OCI-LY3 (cell line): Measurements from ENCODE around the gene C4orf36.

ENCODE experiments used
- H2AFZ ChIP-seq: fragments of 200-600, 300-600 bp; shearing (Covaris generic); 2 replicates; pipeline ENCODE4 v1.6.0; 2014; ENCODE audit warnings: antibody characterized with exemption, low read depth, low read length
- H3K27ac ChIP-seq: fragments of 200-600, 300-600 bp; sonication (generic); 2 replicates; pipeline ENCODE4 v1.5.1; 2014; ENCODE audit warnings: mild to moderate bottlenecking, low read length, moderate library complexity, mixed read lengths
- H3K27me3 ChIP-seq: fragments of 200-600, 300-600 bp; sonication (generic); 2 replicates; pipeline ENCODE4 v1.6.1; 2014; ENCODE audit warnings: low read depth, low read length, mixed read lengths
- H3K36me3 ChIP-seq: fragments of 200-600, 300-600 bp; sonication (generic); replicated peaks from 2 replicates; pipeline ENCODE3; 2014; ENCODE audit warnings: low read depth, low read length, mixed read lengths
- H3K4me1 ChIP-seq: fragments of 300-600, 200-600 bp; sonication (generic); 2 replicates; pipeline ENCODE4 v1.6.1; 2014; ENCODE audit warnings: low read length, mixed read lengths
- H3K4me2 ChIP-seq: fragments of 200-600, 300-600 bp; sonication (generic); 2 replicates; pipeline ENCODE4 v1.6.1; 2014; ENCODE audit warnings: low read length, mixed read lengths
- H3K4me3 ChIP-seq: fragments of 300-600, 200-600 bp; sonication (generic); 2 replicates; pipeline ENCODE4 v1.5.1; 2014; ENCODE audit warnings: antibody characterized with exemption, mild to moderate bottlenecking, low read length, moderate library complexity
- H3K79me2 ChIP-seq: fragments of 300-600, 200-600 bp; shearing (Covaris generic); 2 replicates; pipeline ENCODE4 v1.6.1; 2014; ENCODE audit warnings: mild to moderate bottlenecking, low read length, mixed read lengths
- H3K9ac ChIP-seq: fragments of 300-600, 200-600 bp; shearing (Covaris generic); 2 replicates; pipeline ENCODE4 v1.6.0; 2014; ENCODE audit warnings: mild to moderate bottlenecking, low read length, moderate library complexity
- H3K9me3 ChIP-seq: fragments of 200-600, 300-600 bp; shearing (Covaris generic); 2 replicates; pipeline ENCODE4 v1.6.1; 2014; ENCODE audit warnings: low read length, mixed read lengths; ENCODE audit not compliant: insufficient read depth
- H4K20me1 ChIP-seq: fragments of 200-600, 300-600 bp; sonication (generic); 2 replicates; pipeline ENCODE4 v1.6.1; 2016; ENCODE audit warnings: low read length, mixed read lengths; ENCODE audit not compliant: insufficient read depth
- EZH2phosphoT487 ChIP-seq: fragments of 200-600 bp; shearing (Covaris generic); IDR thresholded peaks from 2 replicates; pipeline ENCODE4 v1.6.1; 2018; ENCODE audit warnings: antibody characterized with exemption, mixed run types, low read depth
- TF ChIP-seq, protein P1 (sequence below): fragments of 200-600, 300-600 bp; sonication (generic); IDR thresholded peaks from 2 replicates; pipeline ENCODE4 v1.5.1; 2014; ENCODE audit warnings: antibody characterized with exemption, low read length, low read depth

C4orf36 gene

DNA sequence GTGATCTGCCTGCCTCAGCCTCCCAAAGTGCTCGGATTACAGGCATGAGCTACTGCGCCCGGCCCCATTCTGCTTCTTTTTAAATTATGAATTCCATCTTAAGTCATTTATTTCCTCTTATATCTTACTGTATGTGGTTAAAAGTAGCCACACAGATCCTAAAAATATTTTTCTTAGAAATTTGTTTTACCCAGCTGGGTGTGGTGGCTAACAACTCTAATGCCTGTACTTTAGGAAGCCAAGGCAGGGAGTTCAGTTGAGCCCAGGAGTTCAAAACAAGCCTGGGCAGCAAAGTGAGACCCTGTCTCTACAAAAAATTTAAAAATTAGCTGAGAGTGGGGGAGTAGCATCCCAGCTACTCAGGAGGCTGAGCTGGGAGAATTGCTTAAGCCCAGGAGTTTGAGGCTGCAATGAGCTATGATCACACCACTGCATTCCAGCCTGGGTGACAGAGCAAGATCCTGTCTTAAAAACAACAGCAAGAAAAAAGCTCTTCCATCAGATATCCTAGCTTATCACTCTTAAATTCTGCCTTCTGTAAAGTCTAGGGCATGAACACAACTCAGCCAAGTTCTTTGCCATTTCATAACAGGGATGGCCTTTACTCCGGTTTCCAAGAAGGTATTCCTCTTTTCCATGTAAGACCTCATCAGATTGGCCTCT is 27.5 kb upstream of the C4orf36 start:
- Histone ChIP-seq H3K36me3 (no peaks in the 10 kb centered on the region), H3K4me2 (no peak overlapping the region), H4K20me1 (no peaks in the 10 kb centered on the region), H2AFZ (no peak overlapping the region), H3K9me3 (no peaks in the 10 kb centered on the region), H3K4me3 (no peak overlapping the region), H3K79me2 (no peaks in the 10 kb centered on the region), H3K27me3 (no peaks in the 10 kb centered on the region), H3K4me1 (peaks cover 8% of the 10 kb centered on the region), H3K9ac (no peak overlapping the region), H3K27ac (no peak overlapping the region)
- no peak for TF ChIP-seq EZH2phosphoT487
- TF ChIP-seq, protein P1, sequence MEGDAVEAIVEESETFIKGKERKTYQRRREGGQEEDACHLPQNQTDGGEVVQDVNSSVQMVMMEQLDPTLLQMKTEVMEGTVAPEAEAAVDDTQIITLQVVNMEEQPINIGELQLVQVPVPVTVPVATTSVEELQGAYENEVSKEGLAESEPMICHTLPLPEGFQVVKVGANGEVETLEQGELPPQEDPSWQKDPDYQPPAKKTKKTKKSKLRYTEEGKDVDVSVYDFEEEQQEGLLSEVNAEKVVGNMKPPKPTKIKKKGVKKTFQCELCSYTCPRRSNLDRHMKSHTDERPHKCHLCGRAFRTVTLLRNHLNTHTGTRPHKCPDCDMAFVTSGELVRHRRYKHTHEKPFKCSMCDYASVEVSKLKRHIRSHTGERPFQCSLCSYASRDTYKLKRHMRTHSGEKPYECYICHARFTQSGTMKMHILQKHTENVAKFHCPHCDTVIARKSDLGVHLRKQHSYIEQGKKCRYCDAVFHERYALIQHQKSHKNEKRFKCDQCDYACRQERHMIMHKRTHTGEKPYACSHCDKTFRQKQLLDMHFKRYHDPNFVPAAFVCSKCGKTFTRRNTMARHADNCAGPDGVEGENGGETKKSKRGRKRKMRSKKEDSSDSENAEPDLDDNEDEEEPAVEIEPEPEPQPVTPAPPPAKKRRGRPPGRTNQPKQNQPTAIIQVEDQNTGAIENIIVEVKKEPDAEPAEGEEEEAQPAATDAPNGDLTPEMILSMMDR: no peak

DNA sequence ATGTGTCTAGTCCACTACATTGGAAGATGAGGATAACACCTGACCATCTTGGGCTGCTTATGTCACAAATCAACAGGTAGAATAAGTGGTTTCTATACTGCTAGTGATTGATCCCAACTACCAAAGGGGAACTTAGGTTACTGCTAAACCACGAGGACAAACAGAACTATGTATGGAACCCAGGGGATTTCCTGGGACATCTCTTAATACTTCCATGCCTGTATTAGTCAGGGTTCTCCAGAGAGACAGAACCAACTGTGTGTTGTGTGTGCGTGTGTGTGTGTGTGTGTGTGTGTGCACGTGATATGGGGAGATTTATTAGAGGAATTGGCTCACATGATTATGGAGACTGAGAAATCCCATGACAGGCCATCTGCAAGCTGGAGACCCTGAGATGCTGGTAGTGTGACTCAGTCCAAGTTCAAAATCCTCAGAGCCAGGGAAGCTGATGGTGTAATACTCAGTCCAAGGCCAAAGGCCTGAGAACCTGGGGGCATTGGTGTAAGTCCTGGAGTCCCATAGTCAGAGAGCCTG is 26.4 kb upstream of the C4orf36 start:
- Histone ChIP-seq H3K27ac (no peak overlapping the region), H3K9ac (no peak overlapping the region), H3K4me1 (peaks cover 8% of the 10 kb centered on the region), H3K4me3 (no peak overlapping the region), H3K9me3 (no peaks in the 10 kb centered on the region), H3K4me2 (no peak overlapping the region), H4K20me1 (no peaks in the 10 kb centered on the region), H2AFZ (no peak overlapping the region), H3K27me3 (no peaks in the 10 kb centered on the region), H3K36me3 (no peaks in the 10 kb centered on the region), H3K79me2 (no peaks in the 10 kb centered on the region)
- TF ChIP-seq EZH2phosphoT487: no peak
- TF ChIP-seq, protein P1: no peak

DNA sequence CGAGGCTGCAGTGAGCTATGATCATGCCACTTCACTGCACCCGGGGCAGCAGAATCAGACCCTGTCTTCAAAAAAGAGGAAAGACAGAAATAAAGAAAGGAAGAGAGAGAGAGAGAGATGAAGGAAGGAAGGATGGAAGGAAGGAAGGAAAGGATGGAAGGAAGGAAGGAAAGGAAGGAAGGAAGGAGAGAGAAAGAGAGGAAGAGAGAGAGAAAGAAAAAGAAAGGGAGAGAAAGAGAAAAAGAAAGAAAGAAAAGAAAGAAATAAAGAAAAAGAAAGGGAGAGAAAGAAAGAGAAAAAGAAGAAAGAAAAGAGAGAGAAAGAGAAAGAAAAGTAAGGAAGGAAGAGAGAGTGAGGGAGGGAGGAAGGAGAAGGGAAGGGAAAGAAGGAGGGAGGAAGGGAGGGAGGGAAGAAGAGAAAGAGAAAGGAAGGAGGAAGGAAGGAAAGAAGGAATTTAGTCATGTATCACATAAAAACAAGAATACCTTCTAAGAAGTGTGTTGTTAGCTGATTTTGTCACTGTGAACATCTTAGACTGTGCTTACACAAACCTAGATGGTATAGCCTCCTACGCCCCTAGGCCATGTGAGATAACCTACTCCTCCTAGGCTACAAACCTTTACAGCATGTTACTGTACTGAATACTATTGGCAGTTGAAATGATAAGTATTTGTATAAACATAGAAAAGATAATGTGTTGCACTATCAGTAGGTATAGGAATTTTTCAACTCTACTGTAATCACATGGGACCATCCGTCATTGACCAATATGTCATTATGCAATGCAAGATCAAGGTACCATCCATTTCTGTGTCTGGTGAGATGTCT is 25.2 kb upstream of the C4orf36 start:
- no peak overlapping the region for H2AFZ ChIP-seq
- H3K9me3 ChIP-seq: no peaks in the 10 kb centered on the region
- H3K27me3 ChIP-seq: no peaks in the 10 kb centered on the region
- no peak overlapping the region for H3K4me2 ChIP-seq
- no peaks in the 10 kb centered on the region for H4K20me1 ChIP-seq
- no peak overlapping the region for H3K27ac ChIP-seq
- H3K4me3 ChIP-seq: no peak overlapping the region
- H3K4me1 ChIP-seq: peaks cover 8% of the 10 kb centered on the region
- no peak overlapping the region for H3K9ac ChIP-seq
- no peaks in the 10 kb centered on the region for H3K36me3 ChIP-seq
- TF ChIP-seq, protein P1: no peak
- no peak for TF ChIP-seq EZH2phosphoT487
- no peaks in the 10 kb centered on the region for H3K79me2 ChIP-seq

DNA sequence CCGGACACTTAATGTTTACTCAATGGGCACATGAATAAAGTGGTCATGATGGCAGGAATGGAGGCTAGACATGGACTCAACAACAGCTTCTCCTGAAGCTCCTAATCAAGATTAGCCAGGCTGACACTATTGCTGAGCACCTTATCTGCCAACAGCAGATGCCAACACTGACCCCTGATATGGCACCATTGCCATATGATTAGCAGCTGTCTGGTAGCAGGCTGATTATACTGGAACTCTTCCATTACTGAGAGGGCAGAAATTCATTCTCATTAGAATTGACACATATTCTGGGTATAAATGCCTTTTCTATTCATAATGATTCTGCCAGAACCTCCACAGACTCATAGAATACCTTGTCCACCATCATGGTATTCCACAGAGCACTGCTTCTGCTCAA is 24.2 kb upstream of the C4orf36 start:
- Histone ChIP-seq H4K20me1 (no peaks in the 10 kb centered on the region), H2AFZ (no peak overlapping the region), H3K9ac (no peak overlapping the region), H3K9me3 (no peaks in the 10 kb centered on the region), H3K27me3 (no peaks in the 10 kb centered on the region), H3K4me2 (no peak overlapping the region), H3K4me1 (peaks cover 11% of the 10 kb centered on the region), H3K27ac (no peak overlapping the region), H3K36me3 (no peaks in the 10 kb centered on the region), H3K79me2 (no peaks in the 10 kb centered on the region), H3K4me3 (no peak overlapping the region)
- no peak for TF ChIP-seq EZH2phosphoT487
- TF ChIP-seq, protein P1: no peak
